Keratinocyte (primary cell): ENCODE data around the gene RAET1G.

Experiments
- EZH2 ChIP-seq: IDR thresholded peaks from one replicate; pipeline ENCODE4 v1.6.1; 2012; ENCODE audit warnings: inconsistent platforms, mild to moderate bottlenecking, low read length, moderate library complexity
- TF ChIP-seq, protein P1 (sequence below), 3 experiments: IDR thresholded peaks in 1 of 3; conservative IDR thresholded peaks in 1 of 3; optimal IDR thresholded peaks in 1 of 3; 2 replicates in 2 of 3; 3 replicates in 1 of 3; pipeline versions ENCODE3 to v1.5.1; 2011; ENCODE audit warnings: low read length in 3 of 3, mild to moderate bottlenecking in 3 of 3, moderate library complexity in 2 of 3, control low read depth in 1 of 3, inconsistent platforms in 1 of 3; ENCODE audit not compliant: insufficient read depth in 2 of 3; ENCODE audit errors: extremely low read depth in 1 of 3

GRCh38 chr6:149917679-149918078 is 5.2 kb downstream of the RAET1G start:
- TF ChIP-seq, protein P1, sequence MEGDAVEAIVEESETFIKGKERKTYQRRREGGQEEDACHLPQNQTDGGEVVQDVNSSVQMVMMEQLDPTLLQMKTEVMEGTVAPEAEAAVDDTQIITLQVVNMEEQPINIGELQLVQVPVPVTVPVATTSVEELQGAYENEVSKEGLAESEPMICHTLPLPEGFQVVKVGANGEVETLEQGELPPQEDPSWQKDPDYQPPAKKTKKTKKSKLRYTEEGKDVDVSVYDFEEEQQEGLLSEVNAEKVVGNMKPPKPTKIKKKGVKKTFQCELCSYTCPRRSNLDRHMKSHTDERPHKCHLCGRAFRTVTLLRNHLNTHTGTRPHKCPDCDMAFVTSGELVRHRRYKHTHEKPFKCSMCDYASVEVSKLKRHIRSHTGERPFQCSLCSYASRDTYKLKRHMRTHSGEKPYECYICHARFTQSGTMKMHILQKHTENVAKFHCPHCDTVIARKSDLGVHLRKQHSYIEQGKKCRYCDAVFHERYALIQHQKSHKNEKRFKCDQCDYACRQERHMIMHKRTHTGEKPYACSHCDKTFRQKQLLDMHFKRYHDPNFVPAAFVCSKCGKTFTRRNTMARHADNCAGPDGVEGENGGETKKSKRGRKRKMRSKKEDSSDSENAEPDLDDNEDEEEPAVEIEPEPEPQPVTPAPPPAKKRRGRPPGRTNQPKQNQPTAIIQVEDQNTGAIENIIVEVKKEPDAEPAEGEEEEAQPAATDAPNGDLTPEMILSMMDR (optimal IDR thresholded peaks at IDR 0.05 in 1 of 3, IDR thresholded peaks at IDR 0.05 in 1 of 3, conservative IDR thresholded peaks at IDR 0.05 in 1 of 3; ENCODE audit: extremely low read depth in 1 of 3, insufficient read depth in 2 of 3, low read length in 3 of 3) = no peak
- TF ChIP-seq EZH2 = no peak
